SKM-1 (cell line): ENCODE results near the gene GPBP1.

ENCODE experiments used
- DNase-seq: peaks from one replicate; lab custom pipeline; 2025; ENCODE audit not compliant: unreplicated experiment; lab: John Stamatoyannopoulos, UW

Gene GPBP1

GRCh38 chr5:57209316-57210040, 35.6 kb downstream of the GPBP1 start:
- DNase-seq = no peak

GRCh38 chr5:57210633-57211032, 36.8 kb downstream of the GPBP1 start:
- no peak for DNase-seq

DNA sequence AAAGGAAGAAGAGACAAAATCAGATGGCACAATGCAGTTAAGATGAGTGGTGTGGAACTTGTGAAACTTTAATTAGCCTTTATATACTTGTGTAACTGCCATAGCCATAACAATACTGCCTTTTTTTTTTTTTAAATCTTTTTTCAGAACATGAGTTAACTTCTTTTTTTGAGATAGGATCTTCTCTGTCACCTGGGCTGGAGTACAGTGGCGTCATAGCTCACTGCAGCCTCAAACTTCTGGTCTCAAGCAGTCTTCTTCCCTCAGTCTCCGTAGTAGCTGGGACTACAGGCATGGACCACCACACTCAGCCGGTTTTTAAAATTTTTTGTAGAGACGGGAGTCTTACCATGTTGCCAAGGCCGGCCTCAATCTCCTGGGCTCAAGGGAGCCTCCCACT, 37.2 kb downstream of the GPBP1 start:
- no peak for DNase-seq

DNA sequence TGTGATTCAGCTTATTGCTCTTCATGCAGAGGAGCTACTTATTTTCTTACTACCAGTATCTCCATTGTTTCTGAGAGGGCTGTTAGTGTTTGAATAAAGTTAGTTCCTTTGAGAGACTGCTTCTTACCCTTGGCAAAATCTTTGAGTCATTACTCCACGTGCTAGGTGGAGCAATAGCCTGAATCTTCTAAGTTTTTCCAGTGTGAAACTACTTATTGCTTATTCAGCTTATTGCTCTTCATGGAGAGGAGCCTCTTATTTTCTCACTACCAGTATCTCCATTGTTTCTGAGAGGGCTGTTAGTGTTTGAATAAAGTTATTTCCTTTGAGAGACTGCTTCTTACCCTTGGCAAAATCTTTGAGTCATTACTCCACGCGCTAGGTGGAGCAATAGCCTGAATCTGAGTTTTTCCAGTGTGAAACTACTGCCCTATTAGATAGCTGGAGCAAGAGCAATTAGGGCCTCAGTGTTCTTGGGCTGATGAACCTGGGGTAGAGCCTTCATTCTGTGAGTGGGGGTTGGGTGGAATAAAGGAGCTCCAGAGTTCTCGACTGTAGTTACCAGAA, 41.9 kb downstream of the GPBP1 start:
- no peak for DNase-seq

DNA sequence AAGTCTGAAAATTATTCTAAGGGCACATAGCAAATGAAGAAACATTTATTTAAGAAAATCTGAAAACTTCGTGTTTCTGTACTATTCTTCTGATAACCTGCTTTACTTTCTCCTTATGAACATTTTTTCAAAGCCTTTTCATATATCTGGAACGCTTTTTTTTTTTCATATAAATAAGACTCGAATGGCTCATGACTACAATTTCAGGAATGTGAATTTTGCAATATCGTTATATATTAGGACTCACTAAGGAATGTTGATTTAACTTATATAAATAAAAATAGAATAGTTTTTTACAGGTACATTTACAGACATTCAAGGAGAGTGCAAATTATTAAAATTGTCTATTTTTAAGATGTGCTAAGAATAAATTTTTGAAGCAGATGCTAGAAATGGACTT, 42.9 kb downstream of the GPBP1 start:
- DNase-seq = no peak

- no peak for DNase-seq
These were observed 45.5 kb downstream of the GPBP1 start for GRCh38 chr5:57219386-57219785.

- DNase-seq = no peak
These were observed 47.2 kb downstream of the GPBP1 start for GRCh38 chr5:57221049-57221568.

DNA sequence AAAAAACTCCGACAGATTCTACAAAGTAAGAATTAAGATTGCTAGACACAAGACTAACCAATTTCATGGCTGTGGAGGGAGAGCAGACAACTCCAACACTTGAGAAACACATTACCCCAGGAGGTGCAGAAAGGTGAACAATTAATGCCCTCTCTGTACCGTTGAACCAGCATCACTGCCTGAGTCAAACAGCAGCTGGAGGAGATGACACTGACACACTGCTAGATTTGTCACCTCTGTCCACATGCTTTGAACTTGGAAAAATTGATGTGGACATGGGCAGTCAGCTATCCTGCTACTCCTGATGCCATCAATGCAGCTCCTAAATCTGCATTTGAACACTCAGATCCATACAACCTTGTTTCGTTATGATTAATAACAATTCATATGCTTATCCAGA, 51.7 kb downstream of the GPBP1 start:
- DNase-seq = no peak

- no peak for DNase-seq
These were observed 55.5 kb downstream of the GPBP1 start for GRCh38 chr5:57229313-57229712.

GRCh38 chr5:57231607-57232006, 57.7 kb downstream of the GPBP1 start:
- DNase-seq = no peak

DNA sequence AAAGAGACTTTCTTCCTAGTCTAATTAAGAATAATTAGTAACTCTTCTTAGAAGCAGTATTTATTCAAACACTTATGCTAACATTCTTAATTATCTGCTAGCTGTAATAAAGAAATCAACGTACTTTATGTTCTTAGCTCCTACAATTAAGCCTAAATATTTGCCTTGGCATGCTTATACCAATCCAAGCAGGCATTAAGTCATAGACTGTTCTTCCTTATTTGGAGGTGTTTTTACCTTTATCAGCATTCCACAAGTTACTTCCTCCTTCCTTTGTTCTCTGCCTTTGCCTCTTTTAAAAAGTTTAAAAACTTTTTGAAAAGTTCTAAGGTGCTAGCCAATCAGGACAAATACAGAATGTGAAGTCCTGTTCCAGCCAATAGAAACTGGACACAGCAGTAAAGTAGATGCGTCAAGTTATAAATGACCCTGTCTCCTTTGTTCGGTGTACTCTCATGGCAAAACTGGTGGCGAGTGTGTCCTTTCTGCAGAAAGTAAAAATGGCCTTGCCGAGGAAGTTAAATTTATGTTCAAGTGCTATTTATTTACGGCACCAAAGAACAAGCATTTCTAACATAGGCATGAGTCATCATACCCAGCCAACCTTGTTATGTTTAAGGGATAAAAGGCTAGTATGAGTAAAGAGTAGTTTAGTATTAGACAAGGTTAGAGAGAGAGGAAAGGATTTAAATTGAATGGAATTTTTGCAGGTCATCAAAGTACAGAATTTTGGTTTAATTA, 58.6 kb downstream of the GPBP1 start:
- DNase-seq = no peak

DNA sequence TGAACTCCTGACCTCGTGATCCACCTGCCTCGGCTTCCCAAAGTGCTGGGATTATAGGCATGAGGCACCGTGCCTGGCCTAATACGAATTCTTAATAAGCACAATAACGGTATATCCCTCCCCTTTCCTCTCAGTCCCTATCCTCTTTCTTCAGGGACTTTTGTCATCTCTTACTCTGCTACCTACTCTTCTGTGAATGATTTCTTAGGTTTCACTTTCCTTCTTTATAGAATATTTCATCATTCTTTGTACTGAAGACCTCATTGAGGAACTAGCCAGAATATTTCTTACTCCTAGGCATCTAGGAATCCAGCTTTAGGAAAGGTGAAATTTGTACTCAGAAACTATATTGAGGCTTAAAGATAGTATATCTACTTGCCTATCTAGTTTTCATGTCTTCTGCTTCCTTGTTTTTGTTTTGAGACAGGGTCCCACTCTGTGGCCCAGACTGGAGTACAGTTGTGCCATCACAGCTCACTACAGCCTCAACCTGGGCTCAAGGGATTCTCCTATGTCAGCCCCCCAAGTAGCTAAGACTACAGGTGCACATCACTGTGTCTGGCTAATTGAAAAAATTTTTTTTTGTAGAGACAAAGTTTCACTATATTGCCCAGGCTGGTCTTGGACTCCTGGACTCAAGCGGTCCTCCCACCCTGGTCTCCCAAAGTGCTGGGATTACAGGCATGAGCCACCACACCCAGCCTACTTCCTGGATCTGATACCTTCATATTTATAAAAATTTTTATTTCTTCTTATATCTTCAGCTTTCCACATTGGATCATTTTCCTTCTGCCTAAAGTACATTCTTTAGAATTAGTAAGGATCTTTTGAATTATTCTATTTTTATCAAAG, 69.7 kb downstream of the GPBP1 start:
- no peak for DNase-seq

- DNase-seq = no peak
These were observed 70.5 kb downstream of the GPBP1 start for GRCh38 chr5:57244331-57244730.

GRCh38 chr5:57246426-57246825, 72.6 kb downstream of the GPBP1 start:
- DNase-seq = no peak

DNA sequence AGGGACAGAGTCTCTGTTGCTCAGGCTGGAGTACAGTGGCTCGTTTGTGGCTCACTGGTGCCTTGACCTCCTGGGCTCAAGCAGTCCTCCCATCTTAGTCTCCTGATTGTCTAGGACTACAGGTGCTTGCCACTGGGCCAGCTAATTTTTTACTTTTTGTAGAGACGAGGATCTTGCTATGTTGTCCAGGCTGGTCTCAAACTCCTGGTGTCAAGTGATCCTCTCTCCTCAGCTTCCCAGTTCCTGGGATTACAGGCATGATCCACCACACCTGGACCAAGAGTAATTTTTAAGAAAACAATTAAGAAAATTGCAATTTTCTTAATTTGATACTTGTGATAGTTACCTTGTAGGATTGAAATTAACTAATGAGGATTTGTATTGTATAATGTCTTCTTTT, 73.9 kb downstream of the GPBP1 start:
- no peak for DNase-seq

DNA sequence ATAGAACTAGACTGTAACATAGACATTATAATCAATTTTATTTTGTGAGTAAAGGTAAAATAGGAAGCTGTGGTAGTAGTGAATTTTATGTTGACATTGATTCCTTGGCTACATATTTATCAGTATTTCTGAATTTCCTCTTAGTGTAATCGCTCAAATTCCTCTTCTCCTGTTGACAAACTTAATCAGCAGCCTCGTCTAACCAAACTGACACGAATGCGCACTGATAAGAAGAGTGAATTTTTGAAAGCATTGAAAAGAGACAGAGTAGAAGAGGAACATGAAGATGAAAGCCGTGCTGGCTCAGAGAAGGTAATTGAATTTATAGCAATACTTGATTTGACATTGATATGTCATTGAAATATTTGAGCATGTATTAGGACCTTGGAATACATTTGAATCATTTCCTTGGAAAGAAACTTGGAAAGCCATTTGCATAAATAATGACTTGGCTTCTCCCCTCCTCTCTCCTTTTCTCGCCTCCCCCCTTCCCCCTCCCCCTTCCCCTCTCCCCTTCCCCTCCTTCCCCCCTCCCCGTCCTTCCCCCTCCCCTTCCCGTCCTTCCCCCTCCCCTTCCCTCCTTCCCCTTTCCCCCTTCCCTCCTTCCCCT, 75.5 kb downstream of the GPBP1 start:
- DNase-seq = no peak

- DNase-seq = no peak
These were observed 84.2 kb downstream of the GPBP1 start for GRCh38 chr5:57258052-57258451.

- no peak for DNase-seq
These were observed 85.1 kb downstream of the GPBP1 start for GRCh38 chr5:57258943-57259342.

DNA sequence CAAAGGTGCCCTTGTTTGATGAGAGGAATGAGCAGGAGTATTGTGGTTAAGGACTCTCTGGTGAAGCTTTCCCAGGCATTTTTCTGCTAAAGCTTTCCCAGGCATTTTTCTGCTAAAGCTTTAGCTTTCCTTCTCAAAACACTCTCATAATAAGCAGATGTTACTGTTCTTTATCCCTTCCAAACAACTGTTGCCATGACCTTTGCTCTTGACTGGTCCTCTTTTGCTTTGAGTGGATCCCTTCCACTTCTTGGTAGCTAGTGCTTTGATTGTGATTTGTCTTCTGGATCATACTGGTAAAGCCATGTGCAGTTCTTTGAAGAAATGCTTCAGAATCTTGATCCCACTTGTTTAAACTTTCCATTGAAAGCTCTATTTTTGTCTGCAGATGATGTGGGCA, 85.8 kb downstream of the GPBP1 start:
- DNase-seq = no peak

DNA sequence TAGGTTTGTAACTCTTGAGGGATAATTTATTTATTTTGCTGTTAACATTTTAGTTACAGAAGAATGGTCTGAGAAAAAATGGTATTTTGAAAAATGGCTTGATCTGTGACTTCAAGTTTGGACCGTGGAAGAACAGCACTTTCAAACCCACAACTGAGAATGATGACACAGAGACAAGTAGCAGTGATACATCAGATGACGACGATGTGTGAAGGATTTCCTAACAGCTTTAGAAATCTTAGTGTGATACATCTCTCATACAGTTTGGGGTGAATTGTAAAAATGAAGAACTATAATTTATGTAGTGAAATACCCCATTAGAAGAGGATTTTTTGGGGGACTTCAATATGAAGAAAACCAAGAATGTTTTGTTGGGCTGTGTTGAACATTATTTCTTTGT, 88.7 kb downstream of the GPBP1 start:
- DNase-seq = no peak

GRCh38 chr5:57267805-57268204, 93.9 kb downstream of the GPBP1 start:
- no peak for DNase-seq
